NCI-H128 (cell line): ENCODE data around the gene ZSCAN32.

Source experiments
- DNase-seq: peaks from one replicate; lab custom pipeline; 2025; ENCODE audit not compliant: unreplicated experiment; lab: John Stamatoyannopoulos, UW

The ZSCAN32 gene

DNA sequence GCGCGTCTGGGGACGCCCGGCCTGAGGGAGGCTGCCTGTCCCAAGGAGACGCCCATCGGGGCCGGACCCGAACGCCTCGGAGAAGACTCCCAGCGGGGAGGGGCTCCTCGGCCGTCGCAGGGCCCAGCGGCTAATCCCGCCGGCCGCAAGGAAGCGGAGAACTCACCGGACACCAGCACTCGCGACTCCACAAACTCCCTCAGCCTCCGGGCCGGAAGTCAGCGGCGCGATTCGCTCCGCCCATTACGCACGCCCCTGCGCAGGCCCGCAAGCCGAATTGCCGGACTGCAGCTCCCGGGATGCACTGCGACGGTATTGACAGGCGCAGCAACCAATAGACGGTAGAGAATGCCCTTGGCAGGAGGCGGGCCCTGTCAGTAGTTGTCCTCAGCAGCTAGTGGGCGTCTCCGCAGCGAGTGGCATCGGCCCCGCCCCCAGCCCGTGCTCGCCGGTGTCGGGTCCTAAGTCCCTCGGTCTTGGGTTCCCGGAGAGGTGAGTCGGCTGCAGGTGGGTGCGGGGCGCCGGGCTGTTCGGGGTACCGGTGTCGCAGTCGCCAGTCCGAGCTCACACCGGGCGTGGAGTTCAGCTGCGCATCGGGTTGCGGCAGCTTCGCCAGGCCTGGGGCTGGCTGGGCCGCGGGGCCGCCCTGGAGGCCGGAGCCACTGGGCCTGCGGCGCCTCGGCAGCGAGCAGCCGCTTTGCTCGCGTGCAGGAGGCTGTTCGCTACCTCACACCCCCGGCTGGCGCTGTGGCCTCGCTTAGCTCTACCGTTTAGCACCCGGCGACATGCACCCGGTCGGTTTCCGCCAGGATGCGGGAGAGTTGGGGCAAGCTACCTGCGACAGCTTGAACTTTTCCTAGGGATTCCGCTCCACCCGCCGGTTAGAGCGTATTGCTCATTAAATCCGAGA, at the start of gene ZSCAN32, which contains the start of gene ZNF174:
ZSCAN32 (minus strand) TSS at position 226 of the 910 bp plus-strand sequence. CDS start 3,447 bp downstream, outside the sequence.
ZNF174 (plus strand) TSS at position 437 of the 910 bp plus-strand sequence. CDS start 790 bp downstream, outside the sequence.
- DNase-seq, result peak; percentile 91

DNA sequence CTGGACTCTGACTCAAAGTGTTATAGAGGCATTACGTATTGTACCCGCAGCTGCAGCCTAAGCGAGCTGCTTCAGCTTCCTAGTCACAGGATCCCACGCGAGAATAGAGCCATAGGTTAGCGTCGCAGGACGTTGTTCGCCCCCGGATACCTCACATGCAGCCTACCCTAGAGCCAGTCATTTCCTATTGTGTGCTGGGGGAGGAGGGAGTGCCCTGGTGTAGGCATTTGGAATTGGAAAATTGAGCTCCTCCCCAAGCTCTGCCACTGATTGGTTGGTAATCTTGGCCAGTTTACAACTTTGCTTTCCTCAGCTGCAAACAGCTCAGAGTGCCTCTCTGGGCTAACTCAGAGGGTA, 43.2 kb upstream of the ZSCAN32 start:
- DNase-seq, result no peak

DNA sequence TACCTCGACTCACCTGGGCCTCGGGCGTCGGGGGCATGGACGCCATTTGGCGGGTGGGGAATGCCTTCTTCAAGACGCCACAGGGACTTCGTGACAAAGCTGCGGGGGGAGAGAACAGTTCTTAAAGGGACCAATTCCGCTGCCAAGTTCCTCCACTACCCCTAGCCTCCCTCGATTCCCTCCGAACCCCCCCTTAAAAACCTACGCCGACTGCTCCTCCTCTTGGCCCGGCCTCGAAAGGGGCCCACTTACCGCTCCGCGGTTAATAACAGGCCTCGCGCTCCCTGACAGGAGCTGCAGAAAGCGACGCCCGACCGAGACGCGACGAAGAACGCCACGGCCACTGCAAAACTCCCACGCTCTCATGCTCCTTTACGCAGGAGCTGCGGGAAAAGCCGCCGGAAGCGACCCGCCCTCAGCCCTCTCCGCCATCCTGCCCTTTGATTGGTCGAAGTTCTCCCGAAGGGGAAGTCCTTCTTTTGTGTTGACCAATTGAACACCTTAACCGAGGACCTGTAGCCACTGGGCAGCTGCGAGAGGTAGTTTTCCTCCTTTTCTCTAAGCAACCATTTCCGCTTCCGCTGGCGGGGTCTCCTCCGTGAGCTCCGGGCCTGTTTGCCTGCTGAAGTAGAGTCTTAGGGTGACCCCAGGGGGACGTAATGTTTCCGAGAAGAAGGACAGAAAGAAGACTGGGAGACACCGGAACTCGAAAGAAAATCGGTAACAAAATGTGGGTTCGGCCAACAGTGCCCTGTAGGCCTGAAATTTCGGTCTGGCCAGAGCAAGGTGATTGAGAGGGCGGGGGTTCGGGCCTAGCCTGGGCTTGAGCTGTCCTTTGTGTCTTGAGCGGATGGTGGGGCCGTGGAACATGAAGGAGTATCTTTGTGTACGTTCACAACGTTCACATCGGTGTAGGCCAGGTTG, 42.6 kb upstream of the ZSCAN32 start, which contains the start of the genes NAA60 and ZNF597:
NAA60 (plus strand) TSS at position 573 of the 924 bp plus-strand sequence. CDS start 32,548 bp downstream, outside the sequence.
ZNF597 (minus strand) TSS at position 397 of the 924 bp plus-strand sequence; CDS start at position 46, 351 bp downstream.
- peak; percentile 79 for DNase-seq

DNA sequence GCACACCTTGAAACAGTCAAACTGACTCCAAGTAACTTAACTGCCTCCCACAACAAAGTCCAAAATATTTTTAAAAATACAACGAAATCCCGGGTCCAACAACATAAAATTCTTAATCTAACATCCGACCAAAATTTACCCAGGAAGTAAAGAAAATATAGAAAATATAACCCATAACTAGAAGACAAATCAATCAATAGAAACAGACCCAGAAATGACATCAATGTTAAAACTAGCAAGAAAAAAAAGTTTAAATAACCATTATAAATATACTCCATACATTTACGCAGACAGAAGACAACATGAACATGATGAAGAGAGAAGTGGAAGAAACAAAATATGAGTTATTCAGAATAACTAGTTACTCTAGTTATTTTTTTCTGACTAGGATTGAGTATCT, 38.8 kb upstream of the ZSCAN32 start:
- no peak for DNase-seq

DNA sequence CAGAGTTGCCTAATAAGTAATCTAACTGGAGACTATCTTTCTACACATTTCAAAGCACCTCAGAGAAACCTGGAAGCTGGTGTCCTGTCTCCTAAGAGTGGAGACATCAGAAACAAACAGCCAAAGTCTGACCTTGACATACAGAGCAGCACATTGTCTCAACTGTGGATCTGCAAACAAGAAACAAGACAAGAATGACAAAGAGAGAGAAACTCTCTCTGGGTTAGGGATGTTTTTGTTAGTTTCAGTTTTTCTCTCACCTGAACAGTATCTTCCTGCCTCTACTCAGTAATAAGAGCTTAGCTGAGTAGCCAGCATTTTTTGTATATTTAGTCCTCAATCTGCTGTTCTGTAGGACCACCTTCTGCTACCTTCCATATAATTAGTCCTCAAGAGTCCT, 33.6 kb upstream of the ZSCAN32 start:
- DNase-seq, result no peak

DNA sequence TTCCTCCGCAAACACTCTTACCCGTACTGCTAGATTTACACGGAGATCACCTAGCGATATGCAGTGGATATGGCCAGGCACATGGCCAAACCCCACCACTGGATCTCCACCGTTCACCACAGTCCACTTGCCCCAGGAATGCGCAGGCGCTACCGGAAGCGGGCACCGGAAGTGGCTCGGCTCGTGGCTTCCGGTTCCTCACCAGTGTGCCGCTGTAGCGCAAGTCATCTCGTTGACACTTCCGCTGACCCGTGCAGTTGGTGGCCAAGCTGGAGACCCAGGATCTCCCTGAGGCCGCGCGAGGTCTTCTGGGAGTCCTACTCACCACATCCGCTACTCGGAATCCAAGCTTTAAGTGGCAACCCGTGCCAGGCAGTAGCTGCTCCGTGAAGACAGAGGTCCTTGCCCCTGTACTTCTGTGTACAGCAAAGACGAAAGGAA, 31.0 kb upstream of the ZSCAN32 start:
- no peak for DNase-seq

DNA sequence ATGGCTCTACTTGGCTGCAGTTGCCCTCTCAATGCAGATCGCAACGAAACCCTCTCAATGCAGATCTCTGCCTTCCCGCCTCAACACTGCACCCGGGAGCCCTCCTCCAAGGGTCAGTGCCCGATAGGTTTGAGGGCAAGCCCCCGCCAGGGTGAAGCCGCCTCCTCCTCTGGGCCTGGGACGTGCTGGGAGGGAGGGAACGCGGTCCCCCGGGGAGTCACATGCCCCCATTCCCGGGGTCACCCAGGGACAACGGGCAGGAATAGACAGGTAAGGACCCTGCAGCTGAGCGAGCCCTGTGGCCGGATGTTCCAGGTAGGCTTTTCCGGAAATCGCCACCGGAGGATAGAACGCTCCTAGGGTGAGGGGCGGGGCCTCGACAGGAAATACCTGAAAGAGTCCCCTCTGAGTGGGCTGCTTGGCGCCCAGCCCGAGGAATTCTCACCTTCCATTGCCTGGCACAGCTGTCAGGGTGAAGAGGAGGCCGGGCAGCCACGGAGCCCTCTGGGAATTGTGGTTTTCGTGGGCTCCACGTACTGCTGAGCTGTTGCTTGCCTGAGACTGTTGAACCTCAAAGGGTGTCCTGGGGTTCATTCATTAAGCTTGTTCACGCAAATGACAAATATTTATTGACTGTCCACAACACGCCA, 13.1 kb upstream of the ZSCAN32 start:
- DNase-seq, result no peak

DNA sequence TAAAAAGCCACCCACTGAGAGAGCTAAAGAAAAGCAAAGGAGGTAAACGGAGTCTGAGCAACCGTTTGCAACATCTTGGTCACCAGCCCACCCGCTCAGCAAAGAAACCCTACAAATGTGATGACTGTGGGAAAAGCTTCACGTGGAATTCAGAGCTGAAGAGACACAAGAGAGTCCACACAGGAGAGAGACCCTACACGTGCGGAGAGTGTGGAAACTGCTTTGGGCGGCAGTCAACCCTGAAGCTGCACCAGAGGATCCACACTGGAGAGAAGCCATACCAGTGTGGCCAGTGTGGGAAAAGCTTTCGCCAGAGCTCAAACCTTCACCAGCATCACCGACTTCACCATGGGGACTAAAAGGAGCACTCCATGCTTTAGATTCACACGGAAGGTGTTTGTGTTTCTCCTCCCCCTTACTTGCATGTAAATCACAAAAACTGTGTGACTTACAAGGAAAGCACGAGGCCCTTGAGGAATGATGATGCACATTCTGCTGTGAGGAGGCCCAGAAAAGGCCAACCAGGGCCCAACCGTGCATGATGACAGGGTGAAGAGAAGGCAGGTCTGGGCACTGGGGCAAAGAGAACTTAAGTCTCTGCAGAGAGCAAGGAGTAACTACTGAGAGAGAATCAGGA, 7.9 kb upstream of the ZSCAN32 start:
- no peak for DNase-seq

DNA sequence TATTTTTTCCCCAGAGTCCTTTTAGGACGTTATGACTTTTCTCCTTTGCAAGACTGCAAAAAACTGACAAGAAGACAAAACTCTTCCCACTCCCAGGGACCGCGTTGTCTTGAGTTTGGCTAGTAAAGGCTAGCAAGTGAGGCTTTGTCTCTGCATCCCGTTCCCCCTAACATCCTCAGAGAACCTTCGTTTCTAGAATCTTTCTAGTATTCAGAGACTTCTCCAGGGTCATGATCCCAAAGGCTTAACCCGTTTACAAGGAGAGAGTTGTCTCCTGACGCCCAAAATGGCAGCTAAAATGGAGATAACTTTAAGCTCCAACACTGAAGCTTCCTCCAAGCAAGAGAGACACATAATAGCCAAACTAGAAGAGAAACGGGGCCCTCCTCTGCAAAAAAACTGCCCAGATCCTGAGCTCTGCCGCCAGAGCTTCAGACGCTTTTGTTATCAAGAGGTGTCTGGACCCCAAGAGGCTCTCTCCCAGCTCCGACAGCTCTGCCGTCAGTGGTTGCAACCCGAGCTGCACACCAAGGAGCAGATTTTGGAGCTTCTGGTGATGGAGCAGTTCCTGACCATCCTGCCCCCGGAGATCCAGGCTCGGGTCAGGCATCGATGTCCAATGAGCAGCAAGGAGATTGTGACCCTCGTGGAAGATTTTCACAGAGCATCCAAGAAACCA, 1.1 kb upstream of the ZSCAN32 start:
- no peak for DNase-seq

DNA sequence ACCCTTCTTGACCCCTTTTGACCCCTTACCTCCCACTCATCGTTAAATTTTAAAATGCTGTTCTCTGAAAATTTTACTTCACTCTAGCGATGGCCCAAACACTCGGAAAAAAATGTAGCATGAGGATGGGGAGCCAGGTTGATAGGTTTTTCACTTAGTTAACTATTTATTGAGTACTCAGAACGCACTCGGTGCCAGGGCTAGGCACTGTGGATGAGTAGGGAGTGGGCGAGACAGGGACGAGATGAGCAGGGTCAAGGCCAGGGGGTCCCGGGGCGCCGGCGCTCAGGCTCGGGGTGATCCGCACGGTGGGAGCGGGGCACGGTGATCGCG, 392 bp downstream of the ZSCAN32 start:
- DNase-seq, result no peak

DNA sequence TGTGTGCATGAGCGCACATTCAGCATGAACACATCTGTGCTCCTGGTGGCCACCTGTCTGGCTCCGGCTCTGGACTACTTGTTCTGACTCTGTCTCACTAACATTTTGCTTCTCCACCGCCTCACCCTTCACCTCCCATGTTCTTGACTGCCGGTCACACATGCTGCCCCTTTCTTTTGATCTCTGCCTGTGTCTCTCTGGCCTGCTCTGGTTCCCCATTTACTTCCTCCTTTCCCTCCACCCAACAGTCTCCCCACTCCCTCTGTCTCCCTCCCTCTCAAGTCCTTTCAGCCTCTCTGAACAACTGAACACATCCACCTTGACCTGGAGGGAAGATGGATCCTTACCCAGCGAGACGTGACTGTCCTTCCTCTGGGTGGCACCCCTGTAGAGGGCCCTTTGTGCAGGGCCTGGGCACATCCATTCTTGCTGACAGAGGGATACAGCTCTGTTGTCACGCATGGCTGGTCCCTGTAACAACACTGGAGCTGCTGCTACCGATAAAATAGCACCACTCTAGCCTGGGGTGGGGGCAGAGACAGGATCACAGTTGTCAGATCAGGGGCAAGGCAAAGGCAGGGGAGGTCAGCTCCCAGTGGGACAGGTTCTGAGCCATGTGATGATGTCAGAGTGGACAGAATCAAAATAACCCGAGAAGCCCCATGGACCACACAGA, 11.0 kb downstream of the ZSCAN32 start:
- no peak for DNase-seq

DNA sequence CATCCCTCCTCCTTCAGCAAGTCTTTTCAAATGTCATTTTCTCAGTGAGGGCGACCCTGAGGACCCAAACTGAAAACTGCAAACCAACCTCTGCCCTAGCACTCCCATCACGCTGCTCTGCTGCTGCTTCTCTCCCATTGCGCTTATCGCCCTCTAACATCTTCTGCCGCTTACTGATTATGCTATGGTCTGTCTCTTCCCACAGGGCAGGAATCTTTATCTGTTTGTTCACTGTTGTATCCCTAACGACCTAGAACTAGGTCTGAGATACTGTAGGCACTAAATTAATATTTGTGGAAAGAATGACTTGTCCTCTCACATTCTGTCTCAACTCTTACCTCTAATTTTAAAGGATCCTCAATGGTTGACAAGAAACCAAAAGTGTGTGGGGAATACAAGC, 12.5 kb downstream of the ZSCAN32 start:
- DNase-seq, result no peak

DNA sequence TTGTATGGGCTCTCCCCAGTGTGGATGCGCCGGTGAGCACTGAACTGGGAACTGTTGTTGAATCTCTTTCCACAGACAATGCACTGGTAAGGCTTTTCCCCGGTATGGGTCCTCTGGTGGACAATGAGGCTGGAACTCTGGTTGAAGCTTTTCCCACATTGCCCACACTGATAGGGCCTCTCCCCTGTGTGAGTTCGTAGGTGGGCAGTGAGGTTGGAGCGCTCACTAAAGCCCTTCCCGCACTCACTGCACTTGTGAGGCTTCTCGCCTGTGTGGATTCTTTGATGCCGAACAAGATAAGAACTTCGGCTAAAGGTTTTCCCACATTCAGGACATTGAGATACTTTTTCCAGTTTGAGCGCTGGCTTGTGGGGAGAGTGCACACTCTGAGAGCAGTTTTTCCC, 17.8 kb downstream of the ZSCAN32 start:
- DNase-seq, result no peak

DNA sequence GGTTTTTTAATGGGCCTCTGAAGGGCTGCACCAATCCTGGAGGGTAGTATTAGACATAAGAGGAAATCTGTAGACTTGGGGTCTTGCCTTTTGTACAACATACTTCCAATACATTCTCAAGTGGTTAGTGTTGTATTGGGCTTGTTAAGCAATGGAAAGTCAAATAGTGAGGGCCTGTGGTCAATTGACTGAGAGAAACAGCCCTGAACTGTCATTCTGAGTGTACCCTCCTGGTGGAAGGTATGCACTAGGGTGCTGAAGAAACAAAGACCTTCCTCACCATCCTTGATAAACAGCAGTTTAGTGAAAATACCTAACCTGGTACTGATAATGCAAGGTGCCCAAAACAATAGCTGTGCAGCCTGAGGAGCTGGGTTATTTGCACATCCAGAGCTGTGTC, 22.9 kb downstream of the ZSCAN32 start:
- no peak for DNase-seq

DNA sequence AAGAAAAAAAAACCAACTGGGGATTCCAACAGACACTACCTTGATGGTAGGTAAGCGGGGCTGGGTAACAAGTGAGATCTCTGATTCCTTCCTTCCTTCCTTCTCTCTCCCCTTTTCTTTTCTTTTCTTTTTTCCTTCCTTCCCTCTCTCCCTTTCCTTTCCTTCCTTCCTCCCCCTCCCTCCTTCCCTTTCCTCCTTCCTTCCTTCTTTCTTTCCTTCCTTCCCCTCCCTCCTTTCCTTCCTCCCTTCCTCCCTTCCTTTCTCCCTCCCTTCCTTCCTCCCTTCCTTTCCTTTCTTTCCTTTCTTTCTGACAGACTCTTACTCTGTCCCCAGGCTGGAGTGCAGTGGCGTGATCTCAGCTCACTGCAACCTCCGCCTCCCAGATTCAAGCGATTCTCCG, 25.1 kb downstream of the ZSCAN32 start:
- DNase-seq, result no peak

DNA sequence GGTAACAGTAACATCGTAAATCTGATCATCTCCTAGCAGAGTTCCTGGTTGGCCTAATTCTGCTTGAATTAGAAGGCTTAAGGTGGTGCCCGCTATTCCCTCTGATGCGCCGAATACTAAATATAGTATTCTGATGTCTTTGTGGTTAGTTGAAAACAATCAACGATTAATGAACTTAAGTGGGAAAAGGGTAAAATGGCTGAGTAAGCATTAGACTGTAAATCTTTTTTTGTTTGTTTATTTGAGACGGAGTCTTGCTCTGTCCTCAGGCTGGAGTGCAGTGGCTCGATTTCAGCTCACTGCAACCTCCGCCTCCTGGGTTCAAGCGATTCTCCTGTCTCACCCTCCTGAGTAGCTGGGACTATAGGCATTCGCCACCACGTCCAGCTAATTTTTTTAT, 31.7 kb downstream of the ZSCAN32 start:
- DNase-seq, result no peak

DNA sequence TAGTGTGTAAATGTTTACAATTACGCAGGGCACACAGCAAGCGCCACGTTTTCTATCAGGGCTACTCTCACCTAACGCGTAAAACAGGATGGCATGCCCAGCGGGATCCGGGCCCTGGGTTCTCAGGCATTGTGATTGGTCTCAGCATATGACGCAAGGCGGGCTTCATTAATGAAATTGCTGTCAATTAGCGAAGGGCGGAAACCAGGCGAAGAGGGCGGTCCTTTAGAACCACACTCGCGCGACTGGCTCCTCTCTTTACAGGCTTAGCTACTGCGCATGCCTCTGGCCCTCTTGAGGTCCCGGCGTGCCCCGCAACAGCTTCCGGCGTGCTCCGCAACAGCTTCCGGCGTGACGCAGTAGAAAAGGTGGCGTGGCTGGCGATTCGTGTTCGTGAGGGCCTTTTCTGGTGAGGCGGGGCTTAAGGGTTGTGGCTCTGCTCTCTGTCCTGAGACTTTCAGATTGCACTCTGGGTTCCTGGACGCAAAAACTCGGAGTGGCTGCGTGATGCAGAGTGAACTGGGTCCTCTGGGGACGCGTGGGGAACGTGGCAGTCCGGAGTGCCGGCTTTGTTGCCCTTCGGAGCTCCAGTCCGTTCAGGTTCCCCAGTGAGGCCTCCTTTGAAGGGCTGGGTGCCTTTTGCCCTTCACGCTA, 35.9 kb downstream of the ZSCAN32 start:
- DNase-seq, result no peak

DNA sequence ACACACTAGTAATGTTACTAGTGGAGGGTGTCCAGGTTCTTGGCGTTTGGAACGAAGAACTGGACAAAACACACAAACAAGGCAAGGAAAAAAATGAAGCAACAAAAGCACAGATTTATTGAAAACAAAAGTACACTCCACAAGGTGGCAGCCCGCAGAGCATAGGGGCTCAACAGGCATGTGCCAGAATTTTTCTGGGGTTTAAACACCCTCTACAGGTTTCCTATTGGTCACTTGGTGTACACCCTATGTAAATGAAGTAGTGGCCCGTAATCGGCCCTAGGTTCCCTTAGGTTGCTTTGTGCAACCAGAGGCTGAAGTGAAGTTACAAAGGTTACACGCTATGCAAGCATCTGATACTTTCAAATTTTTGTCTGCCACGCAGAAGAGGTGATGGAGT, 37.0 kb downstream of the ZSCAN32 start:
- DNase-seq, result no peak

DNA sequence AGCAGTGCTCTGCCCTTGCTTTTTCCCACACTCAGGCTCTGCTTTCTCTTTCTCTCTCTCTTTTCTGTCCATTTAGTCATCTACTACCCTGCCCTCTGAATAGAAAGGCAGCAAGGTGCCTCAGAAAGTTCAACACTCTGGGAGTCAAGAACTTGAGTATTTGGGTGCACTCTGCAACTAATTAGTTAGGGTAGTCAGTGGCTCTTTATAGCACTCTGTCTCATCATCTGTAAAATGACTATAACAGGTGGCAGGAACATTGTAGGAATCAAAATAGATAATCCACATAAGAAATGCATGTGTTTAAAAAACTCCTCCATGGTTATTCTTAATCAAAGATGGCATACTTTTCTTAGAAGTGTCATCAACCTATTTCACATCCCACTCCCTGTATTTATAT, 37.9 kb downstream of the ZSCAN32 start:
- no peak for DNase-seq
